ENCODE results near the gene LEPROT.

LEPROT gene, protein sequence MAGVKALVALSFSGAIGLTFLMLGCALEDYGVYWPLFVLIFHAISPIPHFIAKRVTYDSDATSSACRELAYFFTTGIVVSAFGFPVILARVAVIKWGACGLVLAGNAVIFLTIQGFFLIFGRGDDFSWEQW

GRCh38 chr1:65420590-65421350, at the start of gene LEPROT, which contains the start of gene LEPR:
LEPROT (plus strand) TSS chr1:65420668; CDS start chr1:65420725, 57 bp downstream.
LEPR (plus strand) TSS chr1:65420668; CDS start chr1:65565566, 144,898 bp downstream.
- no peak for TF ChIP-seq CTCF (IDR thresholded peaks at IDR 0.05)

- no peak for TF ChIP-seq CTCF (IDR thresholded peaks at IDR 0.05)
These were observed 48.9 kb upstream of the LEPROT start for GRCh38 chr1:65371544-65371943.

GRCh38 chr1:65372557-65372956, 47.9 kb upstream of the LEPROT start:
- no peak for TF ChIP-seq CTCF (IDR thresholded peaks at IDR 0.05)

- no peak for TF ChIP-seq CTCF (IDR thresholded peaks at IDR 0.05)
These were observed 42.8 kb upstream of the LEPROT start for GRCh38 chr1:65377496-65378246.

DNA sequence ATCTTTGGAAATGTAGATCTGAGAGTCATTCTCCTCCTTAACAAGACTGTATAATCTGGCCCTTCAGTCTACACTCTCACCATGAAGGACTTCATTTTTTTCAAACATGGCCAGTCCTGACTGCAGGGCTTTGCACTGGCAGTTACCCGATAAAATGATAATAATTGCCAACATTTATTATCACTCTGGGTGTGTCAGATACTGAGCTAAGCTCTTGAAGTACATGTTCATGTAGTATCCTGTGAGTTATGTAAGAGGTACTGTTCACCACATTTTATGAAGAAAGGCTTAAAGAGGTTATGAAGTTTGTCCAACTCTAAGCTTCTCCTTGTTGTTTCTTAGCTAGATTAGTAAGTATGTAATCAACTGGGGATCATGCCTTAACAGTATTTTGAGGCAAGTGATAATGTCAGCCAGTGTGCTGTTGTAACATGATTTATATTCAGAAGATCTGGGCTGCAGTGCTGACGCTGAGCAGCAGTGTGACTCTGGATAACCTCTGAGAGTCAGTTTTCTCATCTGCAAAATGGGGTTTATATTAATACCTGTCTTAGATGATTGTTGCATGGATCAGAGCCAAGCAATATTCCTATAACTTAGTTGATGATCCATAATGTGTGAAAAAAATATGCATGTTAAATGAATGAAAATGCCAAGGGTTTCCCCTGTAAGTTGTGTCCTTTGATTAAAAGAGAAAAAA, 42.1 kb upstream of the LEPROT start:
- TF ChIP-seq CTCF (IDR thresholded peaks at IDR 0.05): no peak

- no peak for TF ChIP-seq CTCF (IDR thresholded peaks at IDR 0.05)
These were observed 34.0 kb upstream of the LEPROT start for GRCh38 chr1:65386439-65386838.

GRCh38 chr1:65387821-65388220, 32.6 kb upstream of the LEPROT start:
- no peak for TF ChIP-seq CTCF (IDR thresholded peaks at IDR 0.05)

All from LNCAP (cell line).